NCI-H1092 treated with DMSO at 0.1 percent for 48 hours (cell line): ENCODE data around the gene PLA2G2F.

ENCODE experiments used
- DNase-seq: peaks from one replicate; lab custom pipeline; 2025; lab: John Stamatoyannopoulos, UW

The PLA2G2F gene, protein sequence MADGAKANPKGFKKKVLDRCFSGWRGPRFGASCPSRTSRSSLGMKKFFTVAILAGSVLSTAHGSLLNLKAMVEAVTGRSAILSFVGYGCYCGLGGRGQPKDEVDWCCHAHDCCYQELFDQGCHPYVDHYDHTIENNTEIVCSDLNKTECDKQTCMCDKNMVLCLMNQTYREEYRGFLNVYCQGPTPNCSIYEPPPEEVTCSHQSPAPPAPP

DNA sequence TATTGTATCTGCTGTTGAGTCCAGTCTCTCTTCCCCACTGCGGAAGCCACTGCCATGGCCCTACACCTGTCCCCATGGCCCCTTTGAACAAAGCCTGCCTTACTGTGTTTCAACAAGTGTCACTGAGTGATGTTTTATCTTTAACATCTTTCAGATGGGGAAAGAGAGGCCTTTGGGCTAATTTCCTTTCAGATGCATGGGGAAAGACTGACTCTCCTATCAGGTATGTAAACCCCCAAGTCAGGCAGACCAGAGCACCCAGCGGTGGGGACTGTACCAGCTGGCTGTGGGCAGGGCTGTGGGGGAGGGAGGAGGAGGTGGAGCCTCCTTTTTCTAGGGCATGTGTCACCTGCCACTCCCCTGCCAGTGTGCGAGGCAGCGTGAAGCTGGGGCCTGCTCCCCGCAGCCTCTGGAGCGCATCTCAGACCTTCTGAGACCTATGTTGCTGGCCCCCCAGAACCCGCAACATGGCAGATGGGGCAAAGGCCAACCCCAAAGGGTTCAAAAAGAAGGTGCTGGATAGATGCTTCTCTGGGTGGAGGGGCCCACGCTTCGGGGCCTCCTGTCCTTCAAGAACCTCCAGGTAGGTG, at the start of gene PLA2G2F:
Gene PLA2G2F (plus strand): TSS at position 363 of the 590 bp plus-strand sequence. CDS start 105 bp downstream, at position 468.
- no peak for DNase-seq

GRCh38 chr1:20089328-20090077, 49.6 kb upstream of the PLA2G2F start:
- no peak for DNase-seq

DNA sequence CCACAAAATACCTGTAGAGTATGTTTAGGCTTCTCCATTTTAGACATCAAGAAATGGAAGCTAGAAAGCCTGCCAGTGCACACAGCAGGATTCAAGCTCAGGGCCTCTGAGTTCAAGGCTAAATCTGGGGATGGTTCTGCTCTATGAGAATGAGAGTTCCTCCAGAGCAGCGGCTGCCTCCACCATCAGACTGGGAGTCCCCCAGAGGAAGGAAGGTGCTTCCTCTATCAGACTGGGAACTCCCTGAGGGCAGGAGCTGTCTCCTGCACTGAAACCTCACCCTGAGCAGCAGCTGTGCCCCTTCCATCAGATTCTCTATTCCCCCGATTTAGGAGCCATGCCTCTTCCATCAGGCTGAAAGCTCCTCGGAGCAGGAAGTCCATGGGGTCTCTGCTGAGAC, 49.0 kb upstream of the PLA2G2F start:
- no peak for DNase-seq

- no peak for DNase-seq
Measured at GRCh38 chr1:20090641-20091040, 48.5 kb upstream of the PLA2G2F start.

DNA sequence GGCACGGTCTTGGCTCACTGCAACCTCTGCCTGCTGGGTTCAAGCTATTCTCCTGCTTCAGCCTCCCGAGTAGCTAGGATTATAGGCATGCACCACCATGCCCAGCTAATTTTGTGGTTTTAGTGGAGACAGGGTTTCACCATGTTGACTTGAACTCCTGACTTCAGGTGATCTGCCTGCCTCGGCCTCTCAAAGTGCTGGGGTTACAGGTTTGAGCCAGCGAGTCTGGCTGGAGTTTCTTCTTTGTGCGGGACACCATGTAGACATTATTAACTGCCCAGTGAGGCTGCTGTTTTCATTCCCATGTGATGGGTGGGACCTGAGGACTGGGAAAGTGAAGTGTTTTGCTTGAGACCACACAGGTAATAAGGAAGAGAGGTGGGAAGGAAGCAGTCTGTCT, 45.8 kb upstream of the PLA2G2F start:
- no peak for DNase-seq

- no peak for DNase-seq
Measured at GRCh38 chr1:20093940-20094391, 45.2 kb upstream of the PLA2G2F start.

DNA sequence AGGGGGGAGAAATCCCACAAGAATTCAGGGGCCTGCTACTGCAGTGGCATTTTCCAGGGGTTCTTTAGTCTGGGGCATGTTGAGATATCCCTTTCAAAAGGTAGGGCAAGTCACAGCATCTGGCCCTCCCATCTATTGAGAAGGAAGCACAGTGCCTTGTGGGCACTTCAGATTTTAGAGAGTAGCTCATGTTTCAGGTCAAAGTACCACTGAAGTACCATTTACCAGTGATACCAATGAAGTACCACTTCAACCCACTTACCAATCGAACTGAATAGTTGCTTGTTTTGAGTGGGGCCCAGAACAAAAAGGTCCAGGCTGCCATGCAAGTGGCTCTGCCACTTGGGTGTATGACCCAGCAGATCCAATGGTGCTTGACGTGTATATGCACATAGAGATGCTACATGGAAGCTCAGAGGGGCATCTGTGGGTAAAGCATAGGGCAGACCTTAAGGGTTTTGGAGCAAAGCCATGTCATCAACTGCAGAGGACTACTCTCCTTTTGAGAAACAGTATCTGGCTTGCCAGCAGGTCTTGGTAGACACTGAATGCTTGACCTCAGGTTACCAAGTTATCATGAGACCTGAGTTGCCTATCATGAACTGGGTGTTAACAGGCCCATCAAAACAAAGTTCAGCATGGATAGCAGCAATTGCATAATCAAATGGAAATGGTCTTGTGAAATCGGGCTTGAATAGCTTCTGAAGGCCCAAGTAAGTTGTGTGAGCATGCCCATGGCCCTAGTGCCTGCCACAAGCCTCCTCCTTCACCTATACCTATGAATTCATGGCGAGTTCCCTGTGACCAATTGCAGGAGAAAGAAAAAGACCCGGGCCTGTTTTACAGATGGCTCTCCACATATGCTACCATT, 43.3 kb upstream of the PLA2G2F start:
- peak; percentile 8 for DNase-seq

GRCh38 chr1:20096840-20097447, 42.2 kb upstream of the PLA2G2F start:
- DNase-seq: no peak

DNA sequence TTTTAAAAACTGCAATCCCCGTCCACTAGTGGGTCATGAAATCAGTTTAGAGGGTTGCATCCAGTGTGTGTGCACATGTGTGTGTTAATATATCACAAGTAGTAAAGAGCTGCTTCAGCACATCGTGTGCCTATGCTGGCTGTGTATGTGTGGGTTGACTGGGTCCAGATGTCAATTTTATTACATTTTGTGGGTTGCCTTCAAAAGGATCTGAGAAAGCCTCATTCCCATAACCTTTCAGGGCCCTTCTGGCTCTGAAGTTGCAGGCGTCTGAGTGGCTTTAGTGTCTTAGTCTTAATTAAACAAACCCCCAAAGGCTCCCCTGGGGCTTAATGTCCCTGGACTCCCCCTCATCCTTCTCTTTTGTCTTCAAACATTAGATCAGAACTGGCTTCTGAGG, 39.6 kb upstream of the PLA2G2F start:
- DNase-seq: no peak

DNA sequence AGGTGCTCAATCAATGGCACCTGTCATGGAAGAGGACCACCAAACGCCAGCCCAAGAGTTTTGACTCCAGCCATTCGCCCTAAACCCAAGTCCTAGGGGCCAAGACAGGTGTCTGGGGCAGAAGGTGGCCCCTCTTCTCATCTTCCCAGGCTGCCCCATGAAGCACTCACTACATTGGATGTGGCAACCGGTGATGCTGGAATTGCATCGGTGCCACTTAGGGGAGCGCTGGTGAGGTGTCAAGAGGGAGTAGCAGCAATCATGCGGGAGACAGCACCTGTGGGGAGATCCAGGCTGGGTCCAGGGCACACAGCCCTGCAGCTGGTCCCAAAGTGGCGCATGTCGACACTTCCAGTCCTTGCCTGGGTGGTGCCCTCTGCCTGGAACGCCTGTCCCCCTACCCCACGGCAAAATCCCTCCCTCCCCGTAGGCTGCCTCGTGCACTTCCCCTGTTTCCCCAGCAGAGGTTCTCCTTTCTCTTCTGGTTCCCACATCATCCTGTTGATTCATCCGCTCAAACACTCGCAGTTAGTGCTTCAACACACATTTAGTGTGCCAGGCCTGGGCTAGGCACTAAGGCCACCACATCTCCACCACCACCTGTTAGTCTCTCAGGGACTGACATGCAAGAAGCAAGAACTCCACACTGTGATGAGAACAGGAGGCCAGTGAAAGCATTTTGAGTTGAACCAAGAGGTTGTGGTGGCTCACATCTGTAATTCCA, 38.3 kb upstream of the PLA2G2F start:
- peak; percentile 42 for DNase-seq

DNA sequence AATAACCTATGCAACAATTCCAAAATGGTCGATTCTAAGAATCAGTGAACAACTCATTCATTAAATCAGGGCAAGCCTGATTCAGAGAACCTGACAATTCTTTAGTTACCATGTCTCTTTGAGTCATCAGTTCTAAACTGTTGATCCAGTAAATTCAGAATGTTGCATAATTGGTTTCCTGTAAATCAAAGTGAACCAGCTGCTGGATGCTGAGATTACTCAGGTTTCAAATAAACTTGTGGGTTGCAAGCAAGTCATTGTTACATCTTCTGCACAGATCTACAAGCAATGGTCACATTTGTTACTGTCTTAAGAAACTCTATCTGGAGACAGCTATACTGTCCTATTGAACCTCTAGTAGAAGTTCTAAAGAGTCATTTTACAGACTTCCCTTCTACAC, 36.2 kb upstream of the PLA2G2F start:
- no peak for DNase-seq

GRCh38 chr1:20105856-20106255, 33.3 kb upstream of the PLA2G2F start:
- DNase-seq: no peak

DNA sequence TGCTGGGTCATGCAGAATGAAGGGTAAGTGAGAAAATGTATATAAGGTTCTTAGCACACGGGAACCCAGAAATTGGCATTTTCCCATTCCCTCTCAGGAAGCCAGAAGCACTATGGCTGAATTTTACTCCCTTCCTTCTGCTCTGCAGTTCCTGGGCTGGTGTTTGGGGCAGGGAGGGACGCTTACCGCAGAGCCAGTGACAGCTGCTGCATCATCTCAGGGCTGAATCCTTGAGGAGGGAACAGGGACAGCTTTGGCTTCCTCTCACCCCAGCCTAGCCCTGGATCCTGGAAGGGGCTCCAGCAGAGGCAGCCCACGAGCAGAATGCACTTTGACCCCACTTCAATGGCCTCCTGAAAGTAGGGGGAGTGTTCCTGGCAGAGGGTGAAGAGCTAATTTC, 31.8 kb upstream of the PLA2G2F start:
- no peak for DNase-seq

- no peak for DNase-seq
Measured at GRCh38 chr1:20107796-20108195, 31.3 kb upstream of the PLA2G2F start.

DNA sequence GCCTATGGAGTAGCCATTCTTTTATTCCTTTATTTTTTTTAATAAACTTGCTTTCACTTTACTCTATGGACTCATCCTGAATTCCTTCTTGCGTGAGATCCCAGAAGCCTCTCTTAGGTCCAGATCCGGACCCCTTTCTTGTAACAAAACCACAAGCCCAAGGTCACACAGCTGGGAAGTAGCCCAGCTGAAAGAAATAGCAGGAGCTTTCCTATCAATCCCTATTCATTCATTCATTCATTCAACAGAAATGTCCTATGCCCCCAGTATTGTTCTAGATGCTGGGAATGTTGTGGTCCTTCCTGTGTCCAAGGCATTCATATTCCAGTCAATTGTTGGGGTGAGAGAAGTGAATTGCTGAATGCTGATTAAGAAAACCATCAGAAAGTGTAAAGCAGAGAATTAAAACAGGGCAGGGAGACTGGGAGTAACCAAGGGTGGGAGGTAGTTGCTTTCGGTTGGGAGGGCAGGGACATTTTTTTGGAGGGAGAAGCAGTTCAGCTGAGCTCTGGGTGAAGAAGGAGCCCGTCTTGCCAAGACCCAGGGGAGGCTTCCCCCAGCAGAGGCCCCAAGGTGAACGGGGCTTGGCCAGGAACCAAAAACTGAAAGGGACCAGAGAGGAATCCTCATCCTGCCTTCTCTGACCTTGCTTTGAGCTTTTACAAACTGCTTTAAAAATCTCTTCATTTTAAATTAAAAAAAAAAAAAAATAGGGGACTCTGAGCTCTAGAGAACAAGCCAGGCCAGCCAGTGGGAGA, 30.6 kb upstream of the PLA2G2F start:
- DNase-seq: no peak

- no peak for DNase-seq
Measured at GRCh38 chr1:20109223-20109856, 29.8 kb upstream of the PLA2G2F start.

DNA sequence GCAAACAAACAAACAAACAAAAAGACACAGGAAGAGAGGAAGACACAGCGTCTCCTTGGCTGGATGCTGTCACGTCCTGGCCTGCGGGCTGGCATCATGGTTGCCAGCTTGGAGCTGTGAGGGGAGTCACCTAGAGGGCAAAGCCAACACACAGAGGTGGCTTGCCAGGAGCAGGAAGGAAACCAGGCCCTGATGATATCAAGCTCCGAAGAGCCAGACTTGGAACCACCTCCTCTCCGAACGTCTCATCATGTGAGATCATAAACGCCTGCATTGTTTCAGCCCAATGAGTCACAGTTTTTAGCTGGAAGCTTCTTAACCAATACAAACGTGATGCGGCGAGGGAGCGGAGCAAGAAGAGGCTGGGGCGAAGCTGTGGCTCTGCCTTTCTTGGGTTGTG, 28.4 kb upstream of the PLA2G2F start:
- no peak for DNase-seq

GRCh38 chr1:20111452-20111851, 27.7 kb upstream of the PLA2G2F start:
- DNase-seq: no peak

DNA sequence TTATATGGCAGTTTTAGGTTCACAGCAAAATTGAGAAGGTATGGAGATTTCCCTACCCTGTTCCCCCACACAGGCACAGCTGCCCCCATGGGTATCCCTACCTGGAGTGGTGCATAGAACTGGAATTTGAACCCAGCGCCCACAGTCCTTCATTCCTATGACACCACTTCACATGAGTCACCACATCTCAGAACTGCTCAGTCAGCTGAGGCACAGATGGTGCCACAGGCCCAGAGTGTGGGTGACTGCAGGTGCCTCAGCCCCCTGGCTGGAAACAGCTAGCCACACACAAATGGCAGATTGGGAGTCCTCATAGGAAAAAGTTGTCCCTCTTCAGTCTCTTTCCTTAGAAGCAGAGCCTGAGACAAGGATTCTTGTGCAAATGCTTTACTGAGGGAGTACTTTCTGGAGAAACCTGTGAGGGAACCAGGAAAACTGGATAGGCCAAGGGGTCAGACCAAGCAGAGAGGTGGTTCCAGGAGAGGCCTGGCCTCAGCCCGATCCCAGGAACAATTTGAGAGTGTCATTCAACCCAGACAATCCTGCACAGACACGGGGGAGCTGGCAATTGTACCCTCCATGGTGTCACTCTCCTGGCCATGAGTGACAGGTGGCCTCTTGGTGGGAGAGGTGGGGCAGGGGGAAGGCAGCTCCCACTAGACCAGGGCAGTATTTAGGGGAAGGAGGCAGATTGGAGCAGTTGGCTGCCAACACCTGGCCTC, 26.7 kb upstream of the PLA2G2F start:
- DNase-seq: no peak
